ENCODE data around the gene USP3.
A peak's percentile ranks its signal among the peaks of the same experiment; 100 is the strongest.
"Not testable (repeated sequence)": the region's sequence is repeated elsewhere in the genome, so short reads cannot be mapped to it uniquely, and the experiment has no call there.

USP3 gene

DNA sequence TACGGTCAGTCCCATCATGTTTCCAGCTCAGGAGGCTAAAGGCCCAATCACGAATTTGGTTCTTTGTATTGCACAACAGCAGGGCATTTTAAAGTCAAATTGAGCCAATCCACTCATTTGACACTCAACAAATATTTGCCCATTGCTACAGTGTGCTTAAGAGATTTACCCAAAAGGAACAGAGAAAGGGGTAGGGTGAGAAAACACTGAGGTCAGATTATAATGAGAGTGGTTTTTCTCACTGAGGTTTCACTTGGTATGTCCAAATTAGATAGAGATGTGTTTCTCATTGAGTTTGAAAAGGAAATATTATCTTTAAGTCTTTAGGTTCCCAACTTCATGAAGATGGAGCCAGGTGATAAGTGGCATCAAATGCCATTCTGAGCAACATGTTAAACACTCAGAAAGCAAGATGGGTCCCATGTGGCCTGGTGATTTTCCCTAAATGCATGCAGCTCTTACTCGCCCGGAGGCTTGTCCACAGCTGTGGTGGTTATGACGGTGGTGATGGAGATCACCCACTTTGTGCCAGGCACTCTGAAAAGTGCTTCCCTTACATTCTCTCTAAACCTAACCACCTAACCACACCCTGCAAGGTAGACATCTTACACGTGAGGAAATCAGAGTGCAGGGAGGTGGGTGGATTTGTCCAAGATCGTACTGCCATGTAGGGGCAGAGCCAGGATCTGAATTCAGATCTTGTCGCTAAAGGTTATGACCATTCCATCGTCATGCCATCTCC is 31.2 kb upstream of the USP3 start:
- peak overlapping the region; percentile 51 for H3K4me3 Mint-ChIP-seq
- H3K4me1 Mint-ChIP-seq, result peaks cover 75% of the 10 kb centered on the region
- peaks cover 2% of the 10 kb centered on the region for H3K36me3 Mint-ChIP-seq
- no peaks in the 10 kb centered on the region for H3K27me3 Mint-ChIP-seq
- H3K27ac Mint-ChIP-seq, result peak overlapping the region; percentile 98
- no peaks in the 10 kb centered on the region for H3K9me3 Mint-ChIP-seq

GRCh38 chr15:63473749-63473998 is 30.7 kb upstream of the USP3 start:
- peak overlapping the region; percentile 80 for H3K4me3 Mint-ChIP-seq
- H3K27ac Mint-ChIP-seq, result peak overlapping the region; percentile 98
- peaks cover 2% of the 10 kb centered on the region for H3K36me3 Mint-ChIP-seq
- H3K9me3 Mint-ChIP-seq, result no peaks in the 10 kb centered on the region
- H3K4me1 Mint-ChIP-seq, result peaks cover 76% of the 10 kb centered on the region
- no peaks in the 10 kb centered on the region for H3K27me3 Mint-ChIP-seq

- peak overlapping the region; percentile 80 for H3K4me3 Mint-ChIP-seq
- peaks cover 76% of the 10 kb centered on the region for H3K4me1 Mint-ChIP-seq
- H3K27ac Mint-ChIP-seq, result peak overlapping the region; percentile 98
- H3K27me3 Mint-ChIP-seq, result no peaks in the 10 kb centered on the region
- no peaks in the 10 kb centered on the region for H3K9me3 Mint-ChIP-seq
- H3K36me3 Mint-ChIP-seq, result peaks cover 2% of the 10 kb centered on the region
Measured at GRCh38 chr15:63473999-63474809, 30.2 kb upstream of the USP3 start.

GRCh38 chr15:63474810-63475316 is 29.5 kb upstream of the USP3 start:
- Mint-ChIP-seq H3K4me1 (peaks cover 78% of the 10 kb centered on the region), H3K9me3 (no peaks in the 10 kb centered on the region), H3K36me3 (peaks cover 2% of the 10 kb centered on the region), H3K27ac (peak overlapping the region; percentile 10), H3K4me3 (no peak overlapping the region), H3K27me3 (no peaks in the 10 kb centered on the region)

- no peak overlapping the region for H3K4me3 Mint-ChIP-seq
- peaks cover 2% of the 10 kb centered on the region for H3K36me3 Mint-ChIP-seq
- H3K27ac Mint-ChIP-seq, result peak overlapping the region; percentile 93
- no peaks in the 10 kb centered on the region for H3K9me3 Mint-ChIP-seq
- peaks cover 78% of the 10 kb centered on the region for H3K4me1 Mint-ChIP-seq
- H3K27me3 Mint-ChIP-seq, result no peaks in the 10 kb centered on the region
Measured at GRCh38 chr15:63475707-63476106, 28.7 kb upstream of the USP3 start.

GRCh38 chr15:63476229-63476632 is 28.2 kb upstream of the USP3 start:
- Mint-ChIP-seq H3K27me3 (no peaks in the 10 kb centered on the region), H3K4me3 (no peak overlapping the region), H3K9me3 (no peaks in the 10 kb centered on the region), H3K27ac (peak overlapping the region; percentile 93), H3K36me3 (peaks cover 2% of the 10 kb centered on the region), H3K4me1 (peaks cover 79% of the 10 kb centered on the region)

DNA sequence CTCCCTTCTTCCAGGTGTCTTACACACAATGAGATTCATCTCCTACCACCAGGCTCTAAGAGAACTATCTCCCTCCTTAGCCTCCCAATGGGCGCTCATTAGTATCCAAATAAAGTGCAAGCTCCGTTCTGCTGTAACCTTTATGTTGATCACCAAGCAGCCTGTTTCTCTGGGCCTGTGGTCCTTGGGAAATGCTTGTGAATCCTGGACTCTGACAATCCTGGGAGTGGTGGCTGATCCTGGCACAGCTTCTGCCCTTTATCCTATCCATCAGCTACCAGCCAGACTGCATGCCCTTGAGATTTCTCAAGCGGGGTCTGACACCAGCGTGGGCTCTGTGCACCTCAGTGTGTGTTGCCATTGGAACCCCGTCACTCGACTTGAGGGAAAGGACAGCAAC is 26.1 kb upstream of the USP3 start:
- Mint-ChIP-seq H3K27ac (peak overlapping the region; percentile 88), H3K4me3 (no peak overlapping the region), H3K27me3 (no peaks in the 10 kb centered on the region)

DNA sequence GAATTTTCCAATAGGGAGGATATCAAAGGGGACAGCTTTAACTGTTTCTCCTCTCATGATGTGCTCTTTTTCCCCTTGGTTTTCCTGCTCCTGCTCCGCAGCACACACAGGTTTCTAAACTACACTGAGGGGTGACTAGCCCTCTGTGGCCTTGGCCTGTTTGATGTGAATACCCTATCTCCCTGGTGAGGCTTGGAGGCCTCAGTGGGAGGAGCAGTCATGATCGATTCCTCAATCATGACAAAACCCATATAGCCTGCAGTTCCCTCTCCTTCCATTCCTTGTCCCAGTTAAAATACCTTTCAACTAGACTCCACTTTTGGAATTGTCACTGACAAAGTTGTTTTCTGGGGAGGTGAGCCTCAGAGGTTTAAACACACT is 24.0 kb upstream of the USP3 start:
- Mint-ChIP-seq H3K27ac (peak overlapping the region; percentile 100), H3K27me3 (no peaks in the 10 kb centered on the region), H3K36me3 (no peaks in the 10 kb centered on the region), H3K4me1 (peaks cover 90% of the 10 kb centered on the region), H3K4me3 (peak overlapping the region; percentile 36), H3K9me3 (no peaks in the 10 kb centered on the region)

More for the DNA sequence above, 26.1 kb upstream of the USP3 start:
- Mint-ChIP-seq H3K36me3 (peaks cover 2% of the 10 kb centered on the region), H3K9me3 (no peaks in the 10 kb centered on the region), H3K4me1 (peaks cover 85% of the 10 kb centered on the region)

DNA sequence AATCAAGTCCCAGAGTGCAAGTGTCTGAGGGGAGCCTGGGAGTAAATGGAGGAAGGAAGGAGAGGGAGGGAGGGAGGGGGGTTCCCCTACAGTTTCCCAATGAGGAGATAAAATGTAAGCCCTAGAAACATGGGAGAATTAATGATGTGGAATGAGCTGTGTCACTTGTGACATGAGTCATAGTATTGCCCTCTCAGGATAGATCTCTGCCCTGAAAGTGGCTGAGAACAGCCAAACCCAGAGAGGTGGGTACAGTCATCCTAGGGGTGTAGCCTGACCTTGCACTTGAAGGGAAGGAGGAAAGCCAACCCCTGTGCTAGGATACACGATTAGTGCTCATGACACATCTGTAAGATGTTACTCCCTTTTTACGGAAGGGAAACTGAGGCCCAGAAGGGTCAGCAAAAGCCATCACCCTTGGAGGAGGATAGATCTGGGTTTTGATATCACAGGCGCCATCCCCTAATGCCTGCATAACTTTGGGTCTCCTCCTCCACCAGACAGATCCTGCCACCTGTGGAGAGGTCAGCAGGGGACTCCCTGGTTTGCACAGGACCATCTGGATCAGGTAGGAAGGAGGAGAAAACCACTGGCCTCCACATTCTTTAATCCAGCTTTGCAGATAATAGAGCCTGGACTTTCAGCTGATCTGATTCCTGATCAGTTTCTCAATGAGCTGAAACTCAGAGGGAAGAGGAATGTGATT is 23.1 kb upstream of the USP3 start:
- Mint-ChIP-seq H3K27ac (peak overlapping the region; percentile 100), H3K4me1 (peaks cover 91% of the 10 kb centered on the region), H3K27me3 (no peaks in the 10 kb centered on the region), H3K9me3 (no peaks in the 10 kb centered on the region), H3K4me3 (peak overlapping the region; percentile 36), H3K36me3 (no peaks in the 10 kb centered on the region)

DNA sequence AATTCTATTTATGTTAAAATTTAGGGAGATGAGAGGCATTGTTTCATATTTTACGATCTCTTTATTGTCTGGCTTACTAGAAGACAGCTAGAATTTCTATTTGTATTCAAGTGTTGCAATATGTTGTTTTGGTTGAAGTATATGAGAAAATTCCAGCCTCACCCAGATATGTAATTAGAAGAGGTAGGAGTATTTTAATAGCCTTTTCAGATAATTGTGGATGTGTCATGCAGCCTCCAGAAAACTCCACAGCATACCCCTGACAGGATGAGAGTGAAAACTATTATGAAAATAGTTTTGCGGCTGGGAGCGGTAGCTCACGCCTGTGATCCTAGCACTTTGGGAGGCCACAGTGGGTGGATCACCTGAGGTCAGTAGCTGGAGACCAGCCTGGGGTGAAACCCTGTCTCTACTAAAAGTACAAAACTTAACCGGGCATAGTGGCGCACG is 21.5 kb upstream of the USP3 start:
- no peak overlapping the region for H3K4me3 Mint-ChIP-seq

DNA sequence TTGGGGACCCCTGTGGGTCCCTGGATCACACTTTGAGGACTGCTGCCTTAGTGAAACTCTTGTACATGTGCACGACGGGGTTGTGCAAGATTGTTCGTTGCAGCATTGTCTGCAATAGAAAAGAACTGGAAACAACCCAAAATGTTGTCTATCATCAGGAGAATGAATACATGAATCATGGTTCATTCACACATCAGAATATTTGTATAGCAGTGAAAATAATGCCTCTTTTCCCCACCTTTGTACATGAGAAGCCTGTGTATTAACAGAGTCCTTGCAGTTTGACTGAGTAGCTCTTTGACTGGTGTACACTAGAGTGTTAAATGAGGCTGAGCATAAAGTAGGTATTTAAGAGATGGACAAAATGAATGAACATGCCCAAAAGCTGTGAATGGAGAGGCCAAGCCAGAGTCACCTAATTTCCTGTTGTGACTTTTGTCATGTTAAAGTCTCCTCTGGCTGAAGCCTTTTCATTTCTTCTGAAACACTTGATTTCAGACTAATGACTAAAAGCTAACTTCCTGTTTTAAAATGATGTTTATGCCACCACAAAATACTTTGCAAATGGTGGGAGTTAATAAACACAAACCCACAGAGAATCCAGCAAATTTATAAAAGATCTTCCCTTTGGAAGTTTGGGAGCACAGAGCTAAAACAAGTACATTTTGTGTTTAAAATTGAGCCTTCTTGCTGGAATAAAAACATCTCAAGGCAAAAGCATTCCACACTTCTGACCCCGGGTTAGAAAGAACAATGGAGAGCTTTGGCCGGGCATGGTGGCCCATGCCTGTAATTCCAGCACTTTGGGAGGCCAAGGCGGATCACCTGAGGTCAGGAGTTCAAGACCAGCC is 20.6 kb upstream of the USP3 start:
- Mint-ChIP-seq H3K4me1 (peaks cover 92% of the 10 kb centered on the region), H3K36me3 (no peaks in the 10 kb centered on the region), H3K27ac (peak overlapping the region; percentile 94), H3K9me3 (no peaks in the 10 kb centered on the region), H3K4me3 (peak overlapping the region; percentile 56), H3K27me3 (no peaks in the 10 kb centered on the region)

More for the DNA sequence above, 21.5 kb upstream of the USP3 start:
- Mint-ChIP-seq H3K27me3 (no peaks in the 10 kb centered on the region), H3K36me3 (no peaks in the 10 kb centered on the region), H3K9me3 (no peaks in the 10 kb centered on the region), H3K4me1 (peaks cover 93% of the 10 kb centered on the region), H3K27ac (peak overlapping the region; percentile 63)

DNA sequence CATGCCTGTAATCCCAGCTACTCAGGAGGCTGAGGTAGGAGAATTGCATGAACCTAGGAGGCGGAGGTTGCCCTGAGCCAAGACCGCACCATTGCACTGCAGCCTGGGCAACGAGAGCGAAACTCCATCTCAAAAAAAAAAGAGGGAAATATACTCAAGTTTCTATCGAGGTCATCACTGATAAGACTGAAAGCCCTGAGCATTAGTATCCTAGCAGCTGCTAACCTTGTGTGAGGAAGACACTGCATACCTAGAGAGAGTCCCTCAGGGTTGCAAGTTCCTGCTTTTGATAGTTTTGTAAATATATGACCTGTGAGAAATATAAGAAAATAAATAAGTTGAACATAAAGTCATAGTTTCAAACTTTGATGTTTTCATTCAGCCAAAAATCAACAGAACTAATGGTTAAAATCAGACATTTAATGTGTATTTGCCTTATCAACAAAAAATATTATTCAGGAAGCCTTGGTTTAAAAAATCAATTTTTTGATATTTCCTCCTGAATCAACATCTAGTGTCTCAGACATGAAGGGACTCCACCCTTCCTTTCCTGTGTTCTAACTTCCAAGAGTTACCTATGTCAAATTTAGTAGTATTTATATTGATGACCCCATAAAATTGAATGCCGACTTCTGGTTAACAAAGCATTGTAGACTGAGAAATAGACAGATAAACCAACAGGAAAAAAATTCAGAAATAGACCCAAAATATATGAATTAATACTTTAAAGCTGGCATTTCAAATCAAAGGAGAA is 19.8 kb upstream of the USP3 start:
- Mint-ChIP-seq H3K27me3 (no peaks in the 10 kb centered on the region), H3K9me3 (no peaks in the 10 kb centered on the region), H3K27ac (peak overlapping the region; percentile 94), H3K4me3 (peak overlapping the region; percentile 49), H3K36me3 (no peaks in the 10 kb centered on the region), H3K4me1 (peaks cover 84% of the 10 kb centered on the region)

DNA sequence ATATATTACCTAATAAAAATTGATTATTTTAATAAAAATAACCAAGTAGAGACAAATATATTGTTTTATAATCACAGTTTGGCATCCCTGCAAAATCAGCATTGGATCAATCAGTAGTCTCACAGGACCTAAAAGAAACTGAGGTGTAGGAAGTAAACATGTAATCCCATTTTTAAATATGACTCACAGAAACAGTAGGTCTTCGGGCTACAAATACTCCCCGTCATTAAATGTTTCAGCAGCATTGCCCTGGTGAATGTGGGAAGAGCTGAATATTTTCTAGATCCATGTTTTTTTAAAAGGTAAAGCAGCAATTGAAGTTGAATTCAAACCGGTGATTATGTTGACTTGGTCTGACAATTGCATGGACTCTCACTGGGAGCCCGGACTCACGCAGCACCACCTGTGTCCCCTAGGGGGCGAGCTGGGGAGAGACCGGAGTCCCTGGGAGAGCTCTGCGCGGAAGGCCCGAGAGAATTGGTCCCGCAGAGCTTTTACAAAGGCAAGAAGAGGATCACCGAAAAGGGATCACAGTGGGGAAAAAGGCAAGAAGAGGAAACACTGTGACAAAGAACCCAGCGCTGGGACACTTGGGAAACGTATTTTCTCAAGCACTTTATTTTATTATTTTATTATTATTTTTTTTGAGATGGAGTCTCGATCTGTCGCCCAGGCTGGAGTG is 17.2 kb upstream of the USP3 start:
- Mint-ChIP-seq H3K27ac (peak overlapping the region; percentile 85), H3K4me1 (peaks cover 78% of the 10 kb centered on the region), H3K36me3 (no peaks in the 10 kb centered on the region), H3K4me3 (peak overlapping the region; percentile 63), H3K9me3 (no peaks in the 10 kb centered on the region), H3K27me3 (no peaks in the 10 kb centered on the region)

DNA sequence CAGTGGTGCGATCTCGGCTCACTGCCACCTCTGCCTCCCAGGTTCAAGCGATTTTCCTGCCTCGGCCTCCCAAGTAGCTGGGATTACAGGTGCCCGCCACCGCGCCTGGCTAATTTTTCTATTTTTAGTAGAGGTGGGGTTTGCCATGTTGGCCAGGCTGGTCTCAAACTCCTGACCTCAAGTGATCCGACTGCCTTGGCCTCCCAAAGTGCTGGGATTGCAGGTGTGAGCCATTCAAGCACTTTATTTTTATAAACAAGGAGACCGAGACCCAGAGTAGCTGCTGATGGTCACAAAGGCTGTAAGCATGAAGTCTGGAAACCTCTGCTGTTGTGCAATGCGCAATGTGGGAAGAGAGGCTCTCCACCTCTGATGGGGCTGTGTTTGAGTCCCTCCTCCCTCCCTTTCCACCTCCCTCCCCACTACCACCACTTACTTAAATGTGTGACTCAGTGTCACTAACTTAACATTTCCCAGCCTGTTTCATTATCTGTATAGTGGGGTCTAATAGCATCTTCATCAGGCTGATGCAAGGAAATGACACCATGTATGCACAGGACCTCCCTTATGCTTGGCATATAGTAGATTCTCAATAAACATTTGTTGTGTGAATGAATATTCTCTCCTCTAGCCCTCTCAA is 16.5 kb upstream of the USP3 start:
- H3K27ac Mint-ChIP-seq, H3K36me3 Mint-ChIP-seq, H3K4me3 Mint-ChIP-seq, H3K9me3 Mint-ChIP-seq, H3K27me3 Mint-ChIP-seq: not testable (repeated sequence)
- peaks cover 78% of the 10 kb centered on the region for H3K4me1 Mint-ChIP-seq

Measured in activated naive CD4-positive, alpha-beta T cell treated with anti-CD3 and anti-CD28 coated beads, Interleukin-2, amount 50 U/mL, for 24 hours (primary cell).